Heart right ventricle (tissue), 16 donors: ENCODE data around the gene RIMBP2. TPM values are rescaled to one million over a fixed set of nuclear protein-coding genes. Genes with fewer than 3 reads are reported as not detected.

Experiments used
- ATAC-seq, 8 donors: fragments of 200-7000 bp; cut with Tn5 transposase; one replicate each; pipeline ENCODE4 v1.9.1; 2020; ENCODE audit warnings: mild to moderate bottlenecking in 8 of 8, moderate library complexity in 8 of 8, moderate number of reproducible peaks in 1 of 8
- DNase-seq, 2 donors: peaks; one replicate each; pipeline ENCODE4 v3.0.0-alpha.2; 2020
- H3K27ac ChIP-seq, 10 donors: fragments of 200-600 bp; sonication (generic) in 2 of 10; one replicate each; pipeline versions ENCODE4 v1.5.0 to v1.8.0; 2020 to 2022; ENCODE audit warnings: mild to moderate bottlenecking in 3 of 10
- H3K27me3 ChIP-seq, 7 donors: fragments of 200-600 bp; one replicate each; pipeline ENCODE4 v1.8.0; 2021 to 2022; ENCODE audit warnings: mild to moderate bottlenecking in 2 of 7
- H3K36me3 ChIP-seq, 9 donors: fragments of 200-600 bp; sonication (generic) in 1 of 9; one replicate each; pipeline versions ENCODE4 v1.5.0 to v1.8.0; 2020 to 2022; ENCODE audit warnings: mild to moderate bottlenecking in 2 of 9
- H3K4me1 ChIP-seq, 9 donors: fragments of 200-600 bp; sonication (generic) in 1 of 9; one replicate each; pipeline versions ENCODE4 v1.5.0 to v1.8.0; 2020 to 2022; ENCODE audit warnings: mild to moderate bottlenecking in 4 of 9
- H3K4me3 ChIP-seq, 10 donors: fragments of 200-600 bp; sonication (generic) in 2 of 10; one replicate each; pipeline versions ENCODE4 v1.5.0 to v1.8.0; 2020 to 2022; ENCODE audit warnings: mild to moderate bottlenecking in 7 of 10, moderate library complexity in 2 of 10
- H3K9me3 ChIP-seq, 11 donors: fragments of 200-600 bp in 10 of 11; sonication (generic) in 2 of 11; one replicate each; pipeline versions ENCODE4 v1.5.0 to v1.8.0; 2013 to 2022; ENCODE audit warnings: mild to moderate bottlenecking in 2 of 11, control low read depth in 1 of 11, moderate library complexity in 1 of 11
- CTCF ChIP-seq, 9 donors: fragments of 200-600 bp; sonication (generic) in 2 of 9; IDR thresholded peaks; one replicate each; pipeline versions ENCODE4 v1.5.0 to v1.8.0; 2021 to 2022; ENCODE audit warnings: antibody characterized with exemption in 9 of 9, mild to moderate bottlenecking in 5 of 9, moderate library complexity in 1 of 9
- WGBS, 2 donors: extraction: QIAGEN DNeasy Blood & Tissue Kit; methylation state at CpG; one replicate each; pipeline ENCODE4 v1.1.7; 2013; ENCODE audit warnings: inconsistent platforms in 1 of 2; 5-methylcytosine and 5-hydroxymethylcytosine counted together
- intact Hi-C, 10 donors: fragments of 100-400 bp; cut with DNase I; formaldehyde crosslinking; loops; one replicate each; pipeline versions ENCODE4 v1.11.1 to v1.14.2; 2022
- polyA plus RNA-seq, 2 donors: library from polyadenylated mRNA; stranded (reverse); fragments of 200-250 nt; gene quantifications; one replicate each; pipeline ENCODE4 v1.2.3, GENCODE V29; 2013
- total RNA-seq, 10 donors: library from RNA; stranded (reverse); fragmentation: NEBNext Ultra II Directional in 3 of 10; extraction: Animal tissue kit (Norgen Biotek cat#: 25700) in 3 of 10; gene quantifications; one replicate each; pipeline versions ENCODE4 v1.2.1 to v1.2.4, GENCODE V29; 2021 to 2023
- donor health status: Arrhythmogenic right ventricular cardiomyopathy.
- donor health status: ischemic (EF 13 %, LVEDD 7.1; RV severe dilation, severe dysfunction).
- donor health status: healthy with polysubstance abuse.
- donor health status: DM: no; HTN: yes; CAD: no.
- donor health status: DM: no; HTN: no; CAD: no.
- donor health status: ischemic (EF 25% LVEDD 6.9; RV normal size, moderate dysfunction).
- donor health status: ischemic (EF 25% LVEDD 5.7; RV mildly dilated, moderate dysfunction).
- donor health status: healthy.
- donor health status: DM: yes; HTN: yes; CAD: no.
- donor health status: Ischemic cardiomyopathy.
- donor health status: ischemic (EF 35%, LVEDD 5.7; RV mildly dilated, moderate dysfunction).
- donor health status: nonischemic (EF 11% LVEDD 7.7; RV severe dilation, severe dysfunction).
- donor health status: DM: yes; HTN: yes; CAD: no.
- donor health status: PGD.
- donor health status: ischemic (EF 29% LVEDD 5.4; RV normal size, mild dysfunction).
- donor health status: nonischemic (EF 23%, LVEDD 6.1; RV moderate dilation, normal function).

Gene RIMBP2
- total and polyA plus RNA-seq, 12 donors = 0.01 to 0.17 (median 0.05) TPM; not detected in 9

GRCh38 chr12:130347588-130347987, 368.5 kb downstream of the RIMBP2 start:
- Histone ChIP-seq H3K27ac (no peak overlapping the region), H3K9me3 (no peaks in the 10 kb centered on the region), H3K27me3 (peaks cover 0 to 35% (median 13%) of the 10 kb centered on the region in 7 donors), H3K4me1 (peaks cover 0 to 3% (median 0%) of the 10 kb centered on the region in 9 donors), H3K36me3 (no peaks in the 10 kb centered on the region), H3K4me3 (no peak overlapping the region)
- intact Hi-C loops = no loop called here
- DNase-seq = no peak
- TF ChIP-seq CTCF (IDR thresholded peaks at IDR 0.05) = no peak
- ATAC-seq = no peak
- WGBS, 2 donors = 63 to 74% methylated on average over 7 of the region's 7 CpGs

Other genes with a start within 250 kb of the RIMBP2 start
- 10 to 100 TPM in 7 of 10 donors, 1 to 10 TPM in 3; 6.0 to 17.0 (median 11.9) TPM for gene STX2, start 123.0 kb upstream of the RIMBP2 start, total RNA-seq
- 10 to 100 TPM; 10.2 to 11.4 TPM for gene STX2, start 123.0 kb upstream of the RIMBP2 start, polyA plus RNA-seq
- 100 to 1,000 TPM; 224 to 404 (median 291) TPM for gene RAN, start 155.8 kb upstream of the RIMBP2 start, total RNA-seq
- gene RAN, start 155.8 kb upstream of the RIMBP2 start, polyA plus RNA-seq = 100 to 1,000 TPM in 1 of 2 donors, 10 to 100 TPM in 1; 43.6 to 586 TPM
- gene ADGRD1, start 237.6 kb upstream of the RIMBP2 start, total RNA-seq = 100 to 1,000 TPM in 2 of 10 donors, 10 to 100 TPM in 8; 29.7 to 157 (median 72.6) TPM
- 10 to 100 TPM; 16.8 to 35.0 TPM for gene ADGRD1, start 237.6 kb upstream of the RIMBP2 start, polyA plus RNA-seq